Measurements from ENCODE around the gene SEC16B. TPM values are rescaled to one million over a fixed set of nuclear protein-coding genes. Genes with fewer than 3 reads are reported as not detected.

Gene SEC16B
- total RNA-seq, 1 donor from 2014 or later = 1.7 TPM

GRCh38 chr1:177960939-177961622 lies 8.8 kb downstream of the SEC16B start:
- Histone ChIP-seq H3K4me3 (no peak overlapping the region), H3K9me3 (no peaks in the 10 kb centered on the region), H3K36me3 (peaks cover 0 to 33% of the 10 kb centered on the region in 2 donors), H3K27me3 (no peaks in the 10 kb centered on the region), H3K27ac (no peak overlapping the region), H3K4me1 (no peaks in the 10 kb centered on the region)
- intact Hi-C loops (cut with DNase I) = no loop called here
- no peak for TF ChIP-seq CTCF (IDR thresholded peaks at IDR 0.05)
- TF ChIP-seq POLR2A (IDR thresholded peaks at IDR 0.05) = no peak
- TF ChIP-seq POLR2AphosphoS5 (IDR thresholded peaks at IDR 0.05; ENCODE audit: insufficient read depth in 1 of 2, low read depth in 1 of 2) = no peak
- DNase-seq (ENCODE audit: extremely low spot score in 2 of 2) = no peak

- peaks cover 0 to 33% of the 10 kb centered on the region in 2 donors for H3K36me3 ChIP-seq
- intact Hi-C loops (cut with DNase I) = no loop called here
- H3K9me3 ChIP-seq = no peaks in the 10 kb centered on the region
These were observed 9.9 kb downstream of the SEC16B start for GRCh38 chr1:177959811-177960515.

GRCh38 chr1:177958092-177958491 lies 11.8 kb downstream of the SEC16B start:
- intact Hi-C loops (cut with DNase I) = no loop called here
- no peaks in the 10 kb centered on the region for H3K9me3 ChIP-seq
- DNase-seq (ENCODE audit: extremely low spot score in 2 of 2) = no peak
- H3K36me3 ChIP-seq = peaks cover 0 to 22% of the 10 kb centered on the region in 2 donors
- H3K4me1 ChIP-seq = no peaks in the 10 kb centered on the region
- no peak overlapping the region for H3K4me3 ChIP-seq
- H3K27ac ChIP-seq = no peak overlapping the region
- H3K27me3 ChIP-seq = no peaks in the 10 kb centered on the region
- TF ChIP-seq CTCF (IDR thresholded peaks at IDR 0.05) (no peak), POLR2AphosphoS5 (IDR thresholded peaks at IDR 0.05; ENCODE audit: insufficient read depth in 1 of 2, low read depth in 1 of 2) (no peak), POLR2A (IDR thresholded peaks at IDR 0.05) (no peak)

More at GRCh38 chr1:177959811-177960515, 9.9 kb downstream of the SEC16B start:
- no peak for TF ChIP-seq POLR2A (IDR thresholded peaks at IDR 0.05)
- TF ChIP-seq POLR2AphosphoS5 (IDR thresholded peaks at IDR 0.05; ENCODE audit: insufficient read depth in 1 of 2, low read depth in 1 of 2) = no peak
- no peak for TF ChIP-seq CTCF (IDR thresholded peaks at IDR 0.05)
- no peaks in the 10 kb centered on the region for H3K4me1 ChIP-seq
- H3K4me3 ChIP-seq = no peak overlapping the region
- H3K27ac ChIP-seq = no peak overlapping the region
- no peaks in the 10 kb centered on the region for H3K27me3 ChIP-seq
- DNase-seq (ENCODE audit: extremely low spot score in 2 of 2) = no peak

- TF ChIP-seq POLR2AphosphoS5 (IDR thresholded peaks at IDR 0.05; ENCODE audit: insufficient read depth in 1 of 2, low read depth in 1 of 2) = no peak
- H3K27me3 ChIP-seq = no peaks in the 10 kb centered on the region
- H3K4me1 ChIP-seq = no peaks in the 10 kb centered on the region
- peaks cover 0 to 4% of the 10 kb centered on the region in 2 donors for H3K36me3 ChIP-seq
- no peak for DNase-seq (ENCODE audit: extremely low spot score in 2 of 2)
- no peak overlapping the region for H3K4me3 ChIP-seq
- no peak overlapping the region for H3K27ac ChIP-seq
- intact Hi-C loops (cut with DNase I) = no loop called here
- no peaks in the 10 kb centered on the region for H3K9me3 ChIP-seq
These were observed 15.8 kb downstream of the SEC16B start for GRCh38 chr1:177954076-177954475.

- intact Hi-C loops (cut with DNase I) = no loop called here
- DNase-seq (ENCODE audit: extremely low spot score in 2 of 2) = no peak
- no peaks in the 10 kb centered on the region for H3K4me1 ChIP-seq
- no peaks in the 10 kb centered on the region for H3K9me3 ChIP-seq
- H3K36me3 ChIP-seq = peaks cover 0 to 4% of the 10 kb centered on the region in 2 donors
- no peak overlapping the region for H3K27ac ChIP-seq
- no peaks in the 10 kb centered on the region for H3K27me3 ChIP-seq
- no peak overlapping the region for H3K4me3 ChIP-seq
- no peak for TF ChIP-seq POLR2AphosphoS5 (IDR thresholded peaks at IDR 0.05; ENCODE audit: insufficient read depth in 1 of 2, low read depth in 1 of 2)
- TF ChIP-seq POLR2A (IDR thresholded peaks at IDR 0.05) = no peak
- TF ChIP-seq CTCF (IDR thresholded peaks at IDR 0.05) = no peak
These were observed 16.3 kb downstream of the SEC16B start for GRCh38 chr1:177953549-177953948.
